Measurements from ENCODE around the gene RPS19.

Gene RPS19

DNA sequence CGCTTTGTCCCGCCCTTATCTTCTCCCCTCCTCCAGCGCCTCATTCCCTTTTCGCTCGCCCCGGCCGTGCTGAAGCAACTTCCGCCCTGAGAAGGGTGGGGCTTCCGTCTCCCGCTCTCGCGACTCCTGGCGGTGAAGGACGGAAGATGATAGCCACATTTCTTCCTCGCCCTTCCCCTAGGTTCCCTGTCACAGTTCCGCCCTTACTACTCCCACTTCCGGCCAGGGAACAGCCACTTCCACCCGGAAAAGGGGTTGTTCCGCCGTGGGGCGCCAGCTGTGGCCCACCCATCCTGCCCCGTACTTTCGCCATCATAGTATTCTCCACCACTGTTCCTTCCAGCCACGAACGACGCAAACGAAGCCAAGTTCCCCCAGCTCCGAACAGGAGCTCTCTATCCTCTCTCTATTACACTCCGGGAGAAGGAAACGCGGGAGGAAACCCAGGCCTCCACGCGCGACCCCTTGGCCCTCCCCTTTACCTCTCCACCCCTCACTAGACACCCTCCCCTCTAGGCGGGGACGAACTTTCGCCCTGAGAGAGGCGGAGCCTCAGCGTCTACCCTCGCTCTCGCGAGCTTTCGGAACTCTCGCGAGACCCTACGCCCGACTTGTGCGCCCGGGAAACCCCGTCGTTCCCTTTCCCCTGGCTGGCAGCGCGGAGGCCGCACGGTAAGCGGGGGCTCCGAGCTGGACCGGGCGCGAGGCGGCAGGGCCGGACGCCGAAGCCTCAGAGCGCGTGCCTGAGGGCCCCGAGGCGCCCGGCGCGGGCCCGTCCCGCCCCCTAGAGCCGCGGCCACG, at the start of gene RPS19:
Gene RPS19, plus strand, starts transcription at position 638 of the 801 bp plus-strand sequence. CDS start 520 bp downstream, outside the sequence.
- peak; percentile 99 for DNase-seq

DNA sequence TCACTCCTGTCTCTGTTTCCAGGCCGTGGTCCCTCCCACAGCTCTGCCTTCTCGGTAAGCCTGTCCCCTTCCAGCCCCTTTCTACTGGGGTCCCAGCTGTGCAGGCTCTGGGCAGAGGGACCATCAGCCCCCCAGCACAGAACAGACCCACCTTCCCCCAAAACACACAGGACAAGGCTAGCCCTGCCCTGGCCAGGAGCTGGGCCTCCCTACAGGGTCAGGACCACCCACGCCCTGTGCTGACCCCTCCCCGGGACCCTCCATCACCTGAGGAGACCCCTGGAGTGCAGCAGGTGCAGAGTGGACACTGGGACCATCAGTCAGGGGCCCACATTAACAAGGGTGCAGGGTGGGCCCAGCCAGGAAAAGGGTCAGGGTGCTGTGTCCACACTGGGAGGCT, 49.8 kb upstream of the RPS19 start:
- DNase-seq = no peak

DNA sequence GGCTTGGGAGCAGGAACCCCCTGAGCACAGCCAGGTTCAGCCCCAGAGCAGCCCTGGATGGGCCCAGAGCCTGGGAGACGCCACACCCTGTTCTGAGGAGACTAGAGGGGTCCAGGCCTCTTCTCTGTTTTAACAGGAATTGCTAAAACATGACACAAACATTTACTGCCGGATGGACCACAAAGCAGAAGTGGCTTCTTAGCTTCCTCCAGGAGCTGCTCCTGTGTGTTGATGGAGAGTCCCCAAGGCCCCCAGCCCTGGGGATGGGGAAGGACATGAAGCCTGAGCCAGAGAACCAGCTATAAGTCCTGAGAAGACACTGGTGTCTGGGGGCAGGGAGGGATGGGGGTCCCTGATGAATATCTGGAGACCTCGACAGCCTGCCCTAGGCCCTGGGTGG, 49.0 kb upstream of the RPS19 start:
- no peak for DNase-seq

DNA sequence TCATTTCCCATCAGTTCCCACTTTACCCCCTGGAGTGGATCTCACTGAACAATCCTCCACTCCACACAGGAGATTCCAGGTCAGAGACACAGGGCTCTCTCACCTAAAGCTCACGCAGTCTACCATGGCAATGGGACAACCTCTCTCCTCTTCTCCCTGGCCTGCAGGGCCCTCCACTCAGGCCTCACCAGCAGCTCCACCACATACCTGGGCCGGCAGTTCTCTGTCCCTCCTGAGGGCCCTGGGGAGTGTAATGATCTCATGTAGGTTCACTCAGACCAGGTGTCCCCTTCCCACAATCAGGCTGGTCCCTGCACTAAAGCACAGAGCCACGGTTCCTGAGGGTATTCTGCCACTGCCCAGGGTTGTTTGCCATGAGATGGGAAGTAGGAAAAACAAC, 48.1 kb upstream of the RPS19 start:
- DNase-seq = no peak

DNA sequence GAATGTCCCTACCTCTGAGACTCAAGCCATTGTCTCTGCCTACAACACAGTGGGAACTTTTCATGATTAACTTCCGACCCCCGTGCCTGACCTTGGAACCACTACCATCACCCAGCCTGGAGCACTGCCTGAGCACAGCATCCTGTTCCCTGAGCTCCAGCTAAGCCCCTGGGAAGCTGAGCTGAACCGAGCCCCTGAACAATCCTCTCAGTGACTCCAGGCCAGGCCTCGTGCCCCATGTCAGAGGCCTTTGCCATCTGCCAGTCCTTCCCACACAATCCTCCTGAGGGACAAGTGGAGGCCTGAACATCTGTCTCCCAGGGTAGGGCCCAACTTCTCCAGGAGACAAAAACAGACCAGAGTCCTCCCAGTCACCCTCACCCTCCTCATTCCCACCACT, 46.1 kb upstream of the RPS19 start:
- DNase-seq = no peak

DNA sequence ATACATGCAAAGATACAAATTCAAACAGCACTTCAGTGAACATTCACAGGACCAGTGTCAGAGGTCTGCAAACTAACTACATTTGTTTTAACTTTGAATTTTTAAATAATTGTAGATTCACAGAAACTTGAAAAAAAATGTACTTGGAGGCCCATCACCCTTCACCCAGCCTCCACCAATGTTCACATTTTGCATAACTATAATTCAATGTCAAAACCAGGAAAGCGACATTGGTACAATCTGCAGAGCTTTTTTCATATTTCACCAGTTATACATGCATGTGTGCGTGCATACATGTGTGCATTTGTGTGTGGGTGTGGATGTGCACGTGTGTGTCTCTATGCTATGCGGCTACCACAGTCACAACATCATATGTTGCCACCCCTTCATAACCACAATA, 44.8 kb upstream of the RPS19 start:
- no peak for DNase-seq

DNA sequence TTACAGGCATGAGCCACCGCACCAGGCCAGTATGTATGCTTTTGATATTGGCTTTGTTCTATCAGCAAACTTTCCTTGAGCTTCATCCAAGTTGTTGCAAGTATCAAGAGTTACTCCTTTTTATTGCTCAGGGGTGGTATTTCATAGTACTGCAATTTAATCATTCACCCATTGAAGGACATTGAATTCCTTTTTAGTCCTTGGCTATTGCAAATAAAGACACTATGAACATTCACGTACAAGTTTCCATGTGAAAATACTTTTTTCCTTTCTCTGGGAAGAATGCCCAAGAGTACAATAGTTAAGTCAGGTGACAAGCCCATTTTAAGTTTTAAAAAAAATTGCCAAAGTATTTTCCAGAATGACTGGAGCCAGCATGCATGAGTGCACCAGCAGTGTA, 43.3 kb upstream of the RPS19 start:
- DNase-seq = no peak

DNA sequence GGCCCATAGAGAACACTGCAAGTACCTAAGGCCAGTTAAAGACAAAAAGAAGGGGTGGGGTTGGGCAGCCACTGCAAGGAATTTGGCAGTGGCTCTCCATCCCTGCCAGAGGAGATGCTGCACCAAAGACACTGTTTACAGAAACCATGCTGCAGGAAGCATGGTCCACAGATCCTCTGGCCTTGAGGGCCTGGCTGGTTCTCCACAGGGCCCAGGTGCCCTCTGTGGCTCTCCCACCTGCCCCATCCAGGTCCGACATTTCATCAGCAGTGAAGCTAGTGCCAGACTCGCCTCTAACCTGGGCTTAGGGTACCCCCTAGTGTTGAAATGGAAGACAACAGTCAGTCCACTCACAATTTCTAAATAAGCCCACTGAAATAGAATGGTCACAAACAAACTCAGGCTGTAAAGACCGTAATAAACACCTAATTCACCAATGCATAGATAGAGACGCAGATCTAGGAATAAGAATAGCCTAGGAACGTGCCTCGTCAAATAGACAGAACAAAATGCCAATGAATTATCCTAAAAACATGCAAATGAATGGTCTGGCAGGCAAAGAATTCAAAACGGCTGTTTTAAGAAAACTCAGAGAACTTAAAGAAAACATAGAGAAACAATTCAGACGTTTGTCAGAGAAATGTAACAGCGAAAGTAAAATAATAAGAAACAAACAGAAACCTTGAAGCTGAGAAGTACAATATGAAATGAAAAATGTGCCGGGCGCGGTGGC, 38.9 kb upstream of the RPS19 start:
- peak; percentile 68 for DNase-seq

DNA sequence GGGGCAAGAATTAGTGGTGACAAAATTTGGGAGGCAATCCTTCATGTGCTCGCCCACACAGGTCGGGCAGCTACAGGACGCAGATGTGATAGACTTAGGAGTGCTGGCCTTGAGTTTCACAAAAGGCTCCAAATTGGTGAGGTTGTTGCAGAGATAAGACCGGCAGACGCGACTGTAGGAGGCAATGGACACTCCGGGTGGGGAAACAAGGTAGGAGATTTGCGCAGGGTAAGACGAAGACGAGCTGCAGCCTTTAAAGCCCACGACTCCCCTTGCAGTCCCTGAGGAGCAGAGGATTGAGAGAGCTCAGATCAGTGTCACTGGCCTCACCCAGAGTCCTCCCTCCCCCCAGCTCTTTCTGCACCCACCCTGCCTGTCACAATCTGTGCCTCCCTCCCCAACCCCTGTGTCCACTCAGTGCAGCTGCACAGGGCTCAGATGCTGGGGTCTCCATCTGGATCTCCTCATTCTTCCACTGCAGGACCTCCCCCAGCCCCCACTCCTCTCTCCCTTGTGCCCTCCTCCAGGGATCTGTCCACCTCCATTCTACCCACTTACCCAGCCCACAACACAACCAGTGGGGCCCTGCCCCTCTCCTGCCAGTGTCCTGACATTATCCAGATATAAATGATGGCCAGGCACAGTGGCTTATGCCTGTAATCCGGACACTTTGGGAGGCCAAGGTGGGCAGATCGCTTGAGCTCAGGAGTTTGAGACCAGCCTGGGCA, 21.9 kb upstream of the RPS19 start:
- no peak for DNase-seq

DNA sequence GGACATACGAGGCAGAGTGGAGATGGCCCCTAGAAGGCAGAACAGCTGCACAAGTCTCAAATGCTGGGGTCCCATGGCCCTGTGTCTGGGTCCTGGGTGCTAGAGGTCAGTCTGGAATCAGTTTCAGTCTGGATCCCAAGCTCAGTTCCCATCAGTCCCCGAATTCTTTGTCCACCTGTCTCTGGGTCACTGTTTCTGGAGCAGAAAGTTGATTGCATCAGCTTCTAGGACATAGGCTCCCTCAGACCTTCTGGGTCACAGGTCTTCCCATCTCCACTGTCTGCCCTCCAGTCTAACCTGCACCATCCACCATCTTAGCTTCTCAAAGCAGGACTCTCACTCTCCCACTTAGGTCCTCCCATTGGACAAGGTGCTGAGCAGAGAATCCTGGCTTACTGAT, 20.8 kb upstream of the RPS19 start:
- DNase-seq = no peak

DNA sequence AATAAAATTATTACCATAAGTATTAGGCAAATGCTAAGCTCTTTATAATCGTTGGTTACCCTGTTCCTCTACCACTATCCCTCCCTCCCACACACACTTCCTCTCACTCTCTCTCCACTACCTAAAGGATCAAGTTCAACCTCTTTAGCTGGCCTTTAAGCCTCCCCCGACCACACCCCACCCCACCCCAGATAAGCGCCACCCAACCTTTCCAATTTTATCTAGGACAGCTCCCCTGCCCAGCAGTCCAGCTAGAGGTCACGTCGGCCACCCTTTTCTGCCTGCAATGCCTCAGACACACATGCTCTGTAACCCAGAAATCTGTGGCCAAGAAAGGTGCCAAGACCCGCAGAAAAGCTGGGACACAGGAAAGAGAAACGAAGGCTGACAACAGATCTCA, 16.7 kb upstream of the RPS19 start:
- no peak for DNase-seq

DNA sequence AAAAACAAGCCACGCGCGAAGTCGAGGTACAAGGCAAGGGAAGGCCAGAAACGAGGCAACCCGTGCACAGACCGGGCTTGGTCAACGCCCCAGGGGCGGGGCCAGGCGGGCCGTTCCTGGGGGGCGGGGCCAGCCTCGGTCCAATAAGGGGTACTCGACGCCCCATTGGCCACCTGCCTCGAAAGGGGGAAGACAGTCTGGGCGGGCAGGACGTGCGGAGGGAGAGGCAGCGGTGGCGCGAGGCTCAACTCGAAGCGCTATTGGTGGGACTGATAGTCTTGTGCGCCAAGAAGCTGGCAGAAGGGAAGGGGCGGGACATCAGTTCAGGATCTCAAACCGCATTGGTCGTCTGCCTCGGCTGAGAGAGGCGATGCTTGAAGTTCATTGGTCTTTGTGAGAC, 15.5 kb upstream of the RPS19 start, which contains the start of gene LYPD4:
Gene LYPD4, minus strand, starts transcription at position 83 of the 400 bp plus-strand sequence. CDS start 5,398 bp downstream, outside the sequence.
- DNase-seq = no peak

DNA sequence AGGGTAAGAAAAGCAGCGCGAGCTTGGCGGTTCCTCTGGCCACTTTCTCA, 15.2 kb upstream of the RPS19 start, which contains the start of gene DMRTC2:
Gene DMRTC2, plus strand, starts transcription at position 42 of the 50 bp plus-strand sequence. CDS start 2,387 bp downstream, outside the sequence.
- no peak for DNase-seq

DNA sequence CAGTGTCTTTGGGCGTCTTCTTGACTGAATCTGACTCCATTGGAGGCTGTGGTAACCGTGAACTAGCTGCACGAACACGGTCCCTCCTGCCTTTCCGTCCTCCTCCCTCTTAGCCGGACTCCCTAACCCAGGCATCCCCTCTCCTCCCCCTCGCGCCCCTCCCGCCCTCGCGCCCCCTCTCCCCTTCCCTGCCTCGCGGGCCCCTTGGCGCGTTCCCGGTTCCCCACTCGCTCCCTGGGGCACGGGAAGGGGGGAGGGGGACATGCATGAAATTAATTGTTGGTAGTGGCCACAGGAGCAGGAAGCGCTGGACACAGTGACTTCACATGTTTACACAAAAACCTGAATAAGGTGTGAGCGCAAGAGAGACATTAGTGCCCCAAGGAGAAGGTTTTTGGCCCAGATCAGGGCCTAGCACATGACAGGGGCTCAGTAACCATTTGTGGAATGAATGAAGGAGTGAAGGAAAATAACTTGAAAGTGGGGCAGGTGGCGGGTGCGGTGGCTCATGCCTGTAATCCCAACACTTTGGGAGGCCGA, 14.9 kb upstream of the RPS19 start:
- DNase-seq = no peak

DNA sequence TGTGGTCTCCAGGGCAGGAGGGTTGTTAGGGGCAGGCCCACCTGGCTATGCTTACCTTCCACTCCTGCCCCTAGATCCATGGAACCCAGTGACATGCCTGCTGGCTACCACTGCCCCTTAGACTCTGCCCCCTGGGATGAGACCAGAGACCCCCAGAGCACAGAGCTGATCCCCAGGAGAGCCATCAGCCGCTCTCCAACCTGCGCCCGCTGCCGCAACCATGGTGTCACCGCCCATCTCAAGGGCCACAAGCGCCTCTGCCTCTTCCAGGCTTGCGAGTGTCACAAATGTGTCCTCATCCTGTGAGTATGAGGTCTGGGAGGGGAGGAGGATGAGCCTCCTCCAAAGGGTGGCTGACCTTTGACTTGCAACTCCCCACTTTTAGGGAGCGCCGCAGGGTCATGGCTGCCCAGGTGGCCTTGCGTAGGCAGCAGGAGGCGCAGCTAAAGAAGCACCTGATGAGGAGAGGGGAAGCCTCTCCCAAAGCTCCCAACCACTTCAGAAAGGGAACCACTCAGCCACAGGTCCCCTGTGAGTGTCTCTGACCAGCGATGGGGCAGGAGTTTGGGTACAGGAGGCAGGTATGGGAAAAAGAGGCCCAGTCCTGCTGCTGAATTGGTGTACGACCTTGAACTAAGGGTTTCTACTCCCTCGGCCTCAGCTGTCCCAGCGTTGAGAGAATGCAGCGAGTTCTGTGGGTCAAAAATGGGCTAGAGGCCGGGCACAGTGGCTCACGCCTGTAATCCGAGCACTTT, 12.5 kb upstream of the RPS19 start:
- DNase-seq = no peak

DNA sequence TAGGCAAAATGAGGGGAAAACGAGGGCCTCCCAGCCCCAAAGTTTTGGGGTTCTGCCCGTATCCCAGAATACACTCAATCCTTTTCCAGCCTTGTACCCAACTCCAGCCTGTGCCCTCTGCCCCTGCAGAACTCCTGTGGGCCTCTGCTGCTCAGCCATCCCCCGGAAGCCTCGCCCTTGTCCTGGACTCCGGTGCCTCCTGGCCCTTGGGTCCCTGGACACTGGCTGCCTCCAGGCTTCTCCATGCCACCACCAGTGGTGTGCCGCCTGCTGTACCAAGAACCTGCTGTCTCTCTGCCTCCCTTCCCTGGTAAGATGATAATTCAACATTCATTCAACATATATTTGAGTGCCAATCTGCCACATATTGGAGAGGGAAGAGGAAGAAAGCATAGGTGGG, 11.4 kb upstream of the RPS19 start:
- no peak for DNase-seq

DNA sequence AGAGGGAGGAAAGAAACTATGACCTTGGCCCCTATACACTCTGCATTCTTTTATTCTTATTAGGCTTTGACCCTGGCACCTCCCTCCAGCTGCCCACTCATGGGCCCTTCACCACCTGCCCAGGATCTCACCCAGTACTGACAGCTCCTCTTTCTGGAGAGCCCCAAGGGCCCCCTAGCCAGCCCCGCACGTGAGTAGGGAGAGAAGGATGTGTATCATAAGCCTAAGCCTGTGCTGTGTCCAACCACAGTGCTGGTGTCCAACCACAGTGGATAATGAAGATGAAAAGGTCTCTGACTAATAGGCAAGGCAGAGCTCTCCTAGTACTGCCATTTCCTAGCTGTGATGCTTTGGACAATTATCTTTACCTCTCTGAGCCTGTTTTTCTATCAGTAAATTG, 11.0 kb upstream of the RPS19 start:
- no peak for DNase-seq

DNA sequence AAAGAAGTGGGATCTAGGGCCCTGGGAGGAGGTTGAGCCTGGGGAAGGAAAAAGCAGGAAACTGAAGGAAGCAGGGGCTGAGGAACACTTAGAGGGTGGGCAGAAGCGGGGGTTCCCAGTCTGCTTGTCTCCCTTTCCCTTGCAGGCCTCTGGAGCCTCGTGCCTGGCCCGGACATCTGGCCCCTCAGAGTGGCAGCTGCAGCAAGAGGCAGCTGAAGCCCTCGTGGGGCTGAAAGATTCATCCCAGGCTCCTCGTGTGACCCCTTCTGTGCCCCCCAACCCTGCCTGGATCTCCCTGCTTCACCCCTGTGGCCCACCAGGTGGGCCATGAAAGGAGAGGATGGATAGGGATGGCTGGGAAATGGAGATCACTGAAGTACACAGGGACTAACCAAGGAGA, 9.7 kb upstream of the RPS19 start:
- DNase-seq = no peak

DNA sequence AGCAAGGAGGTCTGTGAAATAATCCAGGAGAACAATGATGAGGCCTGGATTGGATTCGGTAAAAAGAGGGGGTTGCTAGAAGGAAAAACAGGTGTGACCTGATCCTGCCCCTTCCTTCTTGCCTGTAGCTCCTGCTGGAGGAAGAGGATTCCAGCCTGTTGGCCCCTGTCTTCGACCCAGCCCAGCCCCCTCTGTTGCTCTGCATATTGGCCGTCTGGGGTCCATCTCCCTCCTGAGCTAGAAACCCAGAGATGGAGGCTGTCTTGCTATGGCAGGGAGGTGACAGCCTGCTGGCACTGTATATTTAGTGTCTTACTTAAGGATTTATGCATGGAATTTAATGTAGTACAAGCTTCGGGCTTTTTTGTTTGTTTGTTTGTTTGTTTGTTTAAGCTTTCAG, 8.6 kb upstream of the RPS19 start:
- DNase-seq = no peak

DNA sequence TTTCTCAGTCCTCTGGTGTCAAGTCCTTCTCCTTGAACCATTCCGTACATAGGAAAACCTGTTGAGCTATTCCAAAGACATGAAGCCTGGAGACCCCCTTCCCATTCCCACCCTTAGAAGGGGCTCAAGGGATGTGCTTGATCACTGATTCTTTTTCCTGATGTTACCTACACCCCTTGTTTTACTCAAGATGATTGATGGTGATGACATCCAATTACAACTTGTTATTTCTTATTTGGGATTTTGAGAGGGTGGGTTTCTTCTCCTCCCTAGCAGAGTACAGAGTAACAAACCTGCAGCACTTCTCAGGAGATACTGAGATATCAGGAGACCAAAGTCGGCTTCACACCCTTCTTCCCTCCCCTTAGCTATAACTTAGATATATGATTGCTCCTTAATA, 6.7 kb upstream of the RPS19 start:
- no peak for DNase-seq

DNA sequence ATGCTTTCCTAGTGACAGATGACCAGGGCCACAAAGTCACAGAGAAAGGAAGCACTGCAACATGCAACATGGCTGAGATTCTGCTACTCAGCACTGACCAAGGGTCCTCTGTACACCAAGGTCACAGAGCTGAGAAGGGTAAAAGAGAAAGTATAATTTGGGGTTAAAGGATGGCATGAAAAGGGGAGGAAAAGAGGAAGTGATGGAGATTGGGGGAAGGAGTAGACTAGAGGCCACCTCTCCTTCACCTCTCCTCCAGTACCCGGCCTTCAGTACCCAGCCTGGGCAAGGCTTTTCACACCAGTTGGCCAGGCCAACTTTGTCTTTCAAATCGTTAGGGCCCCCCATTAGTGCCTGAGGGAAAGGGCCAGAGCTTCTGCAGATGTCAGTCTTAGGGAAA, 6.3 kb upstream of the RPS19 start:
- DNase-seq = no peak

DNA sequence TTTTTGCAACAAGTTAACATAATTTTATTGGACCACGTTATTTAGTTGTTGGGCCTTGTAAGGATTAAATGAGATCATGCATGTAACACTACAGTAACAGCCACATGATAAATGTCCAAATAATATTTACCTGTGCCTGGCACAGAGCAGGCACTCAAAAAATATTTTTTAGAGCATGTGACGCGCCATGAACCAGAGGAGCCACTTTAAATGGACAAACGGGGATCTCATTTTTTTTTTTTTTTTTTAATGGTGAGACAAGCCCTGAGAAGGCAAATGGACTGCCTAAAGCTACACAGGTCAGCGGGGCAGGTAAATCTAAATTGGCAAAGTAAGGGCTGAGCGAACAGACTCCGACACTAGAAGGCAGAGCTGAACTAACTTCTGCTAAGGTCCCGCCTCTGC, 840 bp upstream of the RPS19 start:
- no peak for DNase-seq

DNA sequence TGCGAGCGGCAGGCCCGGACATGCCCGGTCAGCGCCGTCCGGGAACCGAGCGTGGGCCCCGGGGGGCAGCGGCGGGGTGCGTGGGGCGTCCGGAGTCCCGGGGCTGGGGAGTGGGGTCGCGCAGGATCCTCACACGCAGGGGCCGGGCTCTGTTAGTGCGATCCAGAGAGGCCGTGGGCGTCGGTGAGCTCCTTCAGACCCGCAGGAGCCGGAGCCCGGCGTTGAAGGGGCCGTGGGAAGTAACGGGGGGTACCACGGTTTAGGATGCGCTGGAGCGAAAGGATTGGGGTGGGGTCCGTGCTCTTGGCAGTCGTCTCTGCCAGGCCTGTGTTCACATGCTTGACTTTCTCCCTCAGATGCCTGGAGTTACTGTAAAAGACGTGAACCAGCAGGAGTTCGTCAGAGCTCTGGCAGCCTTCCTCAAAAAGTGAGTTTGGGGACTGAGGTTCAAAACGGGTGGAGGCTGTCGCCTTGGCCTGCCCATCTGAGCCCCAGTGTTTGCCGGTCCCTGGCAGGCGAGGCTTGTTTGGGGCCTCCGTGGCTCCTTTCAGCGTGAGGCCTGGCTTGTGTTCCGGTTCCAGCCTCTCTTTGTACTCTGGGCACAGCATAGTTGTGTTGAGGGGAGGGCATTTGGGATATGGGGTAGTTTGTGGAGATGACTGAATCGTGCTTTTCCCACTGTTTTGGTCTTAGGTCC, 512 bp downstream of the RPS19 start:
- no peak for DNase-seq

Data from activated CD8-positive, alpha-beta memory T cell treated with anti-CD3 and anti-CD28 coated beads, Interleukin-2, amount 50 U/mL, for 48 hours (primary cell).